ENCODE measurements around the gene ACKR2.
"Not testable (repeated sequence)": the region's sequence is repeated elsewhere in the genome, so short reads cannot be mapped to it uniquely, and the experiment has no call there.

The ACKR2 gene

DNA sequence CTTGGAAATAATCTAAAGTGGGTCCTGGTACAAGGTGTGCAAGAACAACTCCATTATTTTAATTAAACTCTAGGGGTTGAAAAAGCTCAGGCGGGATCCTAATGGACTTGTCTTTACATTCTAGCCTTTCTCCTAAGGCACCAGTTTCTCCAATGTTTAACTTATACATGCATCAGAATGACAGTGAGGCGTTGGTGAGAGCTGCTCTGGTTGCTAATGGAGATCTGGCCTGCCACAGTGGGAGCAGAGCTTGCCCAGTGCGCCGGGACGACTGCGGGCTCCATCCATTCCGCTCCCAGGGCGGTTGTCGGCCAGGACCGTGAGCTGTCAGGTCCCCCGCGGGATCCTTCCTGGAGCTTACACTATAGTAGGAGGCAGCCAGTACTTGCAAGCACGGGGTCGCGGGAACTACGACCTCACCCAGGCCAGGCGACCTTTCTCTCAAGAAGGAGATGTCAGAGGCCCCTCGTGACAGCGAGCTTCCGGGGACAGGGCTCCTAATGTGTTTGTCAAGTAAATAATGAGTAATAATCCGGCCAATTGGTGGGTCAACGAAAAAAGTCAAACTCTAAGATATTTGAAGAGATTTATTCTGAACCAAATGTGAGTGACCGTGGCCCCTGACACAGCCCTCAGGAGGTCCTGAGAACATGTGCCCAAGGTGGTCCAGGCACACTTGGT is 4.0 kb upstream of the ACKR2 start:
- Histone ChIP-seq H3K36me3 (ENCODE audit: insufficient read depth, low read length) (no peaks in the 10 kb centered on the region), H2AFZ (ENCODE audit: low read depth, low read length) (peak overlapping the region; percentile 94), H3K4me2 (ENCODE audit: insufficient read depth, low read length) (peak overlapping the region; percentile 93), H3K27me3 (ENCODE audit: insufficient read depth, low read length, poor library complexity) (peaks cover 9% of the 10 kb centered on the region), H3K9ac (ENCODE audit: low read depth, low read length) (peak overlapping the region; percentile 87), H3K4me3 (ENCODE audit: low read depth in 1 of 2, low read length in 2 of 2) (peak overlapping the region; percentile 91 to 94; a peak in 3 of 4 replicates), H3K9me3 (ENCODE audit: insufficient read depth, low read length, severe bottlenecking) (no peaks in the 10 kb centered on the region), H4K20me1 (ENCODE audit: insufficient read depth, low read length) (peaks cover 18% of the 10 kb centered on the region), H3K79me2 (ENCODE audit: insufficient read depth, low read length) (peaks cover 40% of the 10 kb centered on the region), H3K4me1 (ENCODE audit: insufficient read depth, low read length) (peaks cover 42% of the 10 kb centered on the region), H3K27ac (ENCODE audit: low read length) (no peak overlapping the region; the same call in 1 of the 2 replicates)
- TF ChIP-seq EZH2 (IDR thresholded peaks at IDR 0.05; ENCODE audit: borderline replicate concordance, low read depth, low read length, severe bottlenecking), result no peak
- TF ChIP-seq, protein P1, sequence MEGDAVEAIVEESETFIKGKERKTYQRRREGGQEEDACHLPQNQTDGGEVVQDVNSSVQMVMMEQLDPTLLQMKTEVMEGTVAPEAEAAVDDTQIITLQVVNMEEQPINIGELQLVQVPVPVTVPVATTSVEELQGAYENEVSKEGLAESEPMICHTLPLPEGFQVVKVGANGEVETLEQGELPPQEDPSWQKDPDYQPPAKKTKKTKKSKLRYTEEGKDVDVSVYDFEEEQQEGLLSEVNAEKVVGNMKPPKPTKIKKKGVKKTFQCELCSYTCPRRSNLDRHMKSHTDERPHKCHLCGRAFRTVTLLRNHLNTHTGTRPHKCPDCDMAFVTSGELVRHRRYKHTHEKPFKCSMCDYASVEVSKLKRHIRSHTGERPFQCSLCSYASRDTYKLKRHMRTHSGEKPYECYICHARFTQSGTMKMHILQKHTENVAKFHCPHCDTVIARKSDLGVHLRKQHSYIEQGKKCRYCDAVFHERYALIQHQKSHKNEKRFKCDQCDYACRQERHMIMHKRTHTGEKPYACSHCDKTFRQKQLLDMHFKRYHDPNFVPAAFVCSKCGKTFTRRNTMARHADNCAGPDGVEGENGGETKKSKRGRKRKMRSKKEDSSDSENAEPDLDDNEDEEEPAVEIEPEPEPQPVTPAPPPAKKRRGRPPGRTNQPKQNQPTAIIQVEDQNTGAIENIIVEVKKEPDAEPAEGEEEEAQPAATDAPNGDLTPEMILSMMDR (IDR thresholded peaks at IDR 0.05; ENCODE audit: borderline replicate concordance, extremely low read depth, low read length, poor library complexity, severe bottlenecking), result no peak
- no peak for ATAC-seq (ENCODE audit: insufficient read depth, low read depth)
- no peak for DNase-seq

DNA sequence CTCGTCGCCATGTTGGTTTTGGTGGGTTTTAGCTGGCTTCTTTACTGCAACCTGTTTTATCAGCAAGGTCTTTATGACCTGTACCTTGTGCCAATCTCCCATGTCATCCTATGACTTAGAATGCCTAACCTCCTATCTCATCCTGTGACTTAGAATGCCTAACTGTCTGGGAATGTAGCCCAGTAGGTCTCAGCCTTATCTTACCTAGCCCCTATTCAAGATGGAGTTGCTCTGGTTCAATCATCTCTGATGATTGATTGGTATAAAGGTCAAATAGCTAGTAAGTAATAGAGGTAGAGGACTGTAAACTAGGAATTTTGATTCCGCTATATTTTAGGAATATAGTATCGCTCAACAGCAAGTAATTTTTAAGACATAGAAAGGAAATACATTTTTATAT is 1.3 kb upstream of the ACKR2 start:
- peaks cover 13% of the 10 kb centered on the region for H3K79me2 ChIP-seq (ENCODE audit: insufficient read depth, low read length)
- H3K36me3 ChIP-seq (ENCODE audit: insufficient read depth, low read length), result no peaks in the 10 kb centered on the region
- no peak overlapping the region for H3K9ac ChIP-seq (ENCODE audit: low read depth, low read length)
- TF ChIP-seq, protein P1 (IDR thresholded peaks at IDR 0.05; ENCODE audit: borderline replicate concordance, extremely low read depth, low read length, poor library complexity, severe bottlenecking), result no peak
- TF ChIP-seq EZH2 (IDR thresholded peaks at IDR 0.05; ENCODE audit: borderline replicate concordance, low read depth, low read length, severe bottlenecking), result no peak
- no peak overlapping the region for H3K27ac ChIP-seq (ENCODE audit: low read length)
- no peaks in the 10 kb centered on the region for H3K9me3 ChIP-seq (ENCODE audit: insufficient read depth, low read length, severe bottlenecking)
- peaks cover 4% of the 10 kb centered on the region; the same call in 1 of the 2 replicates for H4K20me1 ChIP-seq (ENCODE audit: insufficient read depth, low read length)
- H3K4me2 ChIP-seq (ENCODE audit: insufficient read depth, low read length), result no peak overlapping the region
- ATAC-seq (ENCODE audit: insufficient read depth, low read depth), result no peak
- H3K4me1 ChIP-seq (ENCODE audit: insufficient read depth, low read length), result peaks cover 16% of the 10 kb centered on the region
- no peak for DNase-seq
- H3K27me3 ChIP-seq (ENCODE audit: insufficient read depth, low read length, poor library complexity), result peaks cover 9% of the 10 kb centered on the region
- H2AFZ ChIP-seq (ENCODE audit: low read depth, low read length), result no peak overlapping the region
- H3K4me3 ChIP-seq (ENCODE audit: low read depth in 1 of 2, low read length in 2 of 2), result no peak overlapping the region

DNA sequence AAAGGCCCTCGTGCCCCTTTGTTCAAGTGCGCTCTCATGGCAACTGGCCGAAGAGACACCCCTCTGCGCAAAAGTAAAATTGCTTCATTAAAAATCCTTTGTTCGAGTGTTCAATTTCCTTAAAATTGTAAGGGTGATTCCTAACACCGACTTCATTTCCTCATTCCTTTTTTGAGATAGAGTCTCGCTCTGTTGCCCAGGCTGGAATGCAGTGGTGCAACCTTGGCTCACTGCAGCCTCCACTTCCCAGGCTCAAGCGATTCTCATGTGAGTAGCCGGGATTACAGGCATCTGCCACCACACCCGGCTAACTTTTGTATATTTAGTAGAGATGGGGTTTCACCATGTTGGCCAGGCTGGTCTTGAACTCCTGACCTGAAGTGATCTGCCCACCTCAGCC is 1.5 kb downstream of the ACKR2 start:
- not testable (repeated sequence) for H3K27ac ChIP-seq (ENCODE audit: low read length); H3K4me3 ChIP-seq (ENCODE audit: low read depth in 1 of 2, low read length in 2 of 2); H3K79me2 ChIP-seq (ENCODE audit: insufficient read depth, low read length); ATAC-seq (ENCODE audit: insufficient read depth, low read depth); DNase-seq; H3K4me2 ChIP-seq (ENCODE audit: insufficient read depth, low read length); H4K20me1 ChIP-seq (ENCODE audit: insufficient read depth, low read length); H3K4me1 ChIP-seq (ENCODE audit: insufficient read depth, low read length); H3K9me3 ChIP-seq (ENCODE audit: insufficient read depth, low read length, severe bottlenecking); H3K36me3 ChIP-seq (ENCODE audit: insufficient read depth, low read length); H2AFZ ChIP-seq (ENCODE audit: low read depth, low read length); H3K9ac ChIP-seq (ENCODE audit: low read depth, low read length)
- H3K27me3 ChIP-seq (ENCODE audit: insufficient read depth, low read length, poor library complexity), result peaks cover 11% of the 10 kb centered on the region

DNA sequence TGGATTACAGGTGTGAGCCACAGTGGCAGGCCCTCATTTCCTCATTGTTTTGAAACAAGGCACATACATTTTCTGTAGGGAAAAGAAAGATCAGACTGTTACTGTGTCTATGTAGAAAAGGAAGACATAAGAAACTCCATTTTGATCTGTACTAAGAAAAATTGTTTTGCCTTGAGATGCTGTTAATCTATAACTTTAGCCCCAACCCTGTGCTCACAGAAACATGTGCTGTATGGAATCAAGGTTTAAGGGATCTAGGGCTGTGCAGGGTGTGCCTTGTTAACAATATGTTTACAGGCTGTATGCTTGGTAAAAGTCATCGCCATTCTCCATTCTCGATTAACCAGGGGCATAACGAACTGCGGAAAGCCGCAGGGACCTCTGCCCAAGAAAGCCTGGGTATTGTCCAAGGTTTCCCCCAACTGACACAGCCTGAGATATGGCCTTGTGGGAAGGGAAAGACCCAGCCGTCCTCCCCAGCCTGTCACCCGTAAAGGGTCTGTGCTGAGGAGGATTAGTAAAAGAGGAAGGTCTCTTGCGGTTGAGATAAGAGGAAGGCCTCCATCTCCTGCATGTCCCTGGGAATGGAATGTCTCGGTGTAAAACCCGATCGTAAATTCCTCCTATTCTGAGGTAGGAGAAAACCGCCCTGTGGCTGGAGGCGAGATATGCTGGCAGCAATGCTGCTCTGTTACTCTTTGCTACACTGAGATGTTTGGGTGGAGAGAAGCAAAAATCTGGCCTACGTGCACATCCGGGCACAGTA is 2.1 kb downstream of the ACKR2 start:
- DNase-seq; H3K79me2 ChIP-seq (ENCODE audit: insufficient read depth, low read length); H3K4me1 ChIP-seq (ENCODE audit: insufficient read depth, low read length): not testable (repeated sequence)

More for the DNA sequence above, 2.1 kb downstream of the ACKR2 start:
- not testable (repeated sequence) for H3K36me3 ChIP-seq (ENCODE audit: insufficient read depth, low read length); H3K4me2 ChIP-seq (ENCODE audit: insufficient read depth, low read length); H2AFZ ChIP-seq (ENCODE audit: low read depth, low read length); H4K20me1 ChIP-seq (ENCODE audit: insufficient read depth, low read length); H3K9me3 ChIP-seq (ENCODE audit: insufficient read depth, low read length, severe bottlenecking); H3K27ac ChIP-seq (ENCODE audit: low read length); ATAC-seq (ENCODE audit: insufficient read depth, low read depth); H3K9ac ChIP-seq (ENCODE audit: low read depth, low read length); H3K4me3 ChIP-seq (ENCODE audit: low read depth in 1 of 2, low read length in 2 of 2)
- H3K27me3 ChIP-seq (ENCODE audit: insufficient read depth, low read length, poor library complexity), result peaks cover 15% of the 10 kb centered on the region

All from DND-41 (cell line).